ENCODE data around the gene NAPSA.
A peak's percentile ranks its signal among the peaks of the same experiment; 100 is the strongest.

Gene NAPSA

DNA sequence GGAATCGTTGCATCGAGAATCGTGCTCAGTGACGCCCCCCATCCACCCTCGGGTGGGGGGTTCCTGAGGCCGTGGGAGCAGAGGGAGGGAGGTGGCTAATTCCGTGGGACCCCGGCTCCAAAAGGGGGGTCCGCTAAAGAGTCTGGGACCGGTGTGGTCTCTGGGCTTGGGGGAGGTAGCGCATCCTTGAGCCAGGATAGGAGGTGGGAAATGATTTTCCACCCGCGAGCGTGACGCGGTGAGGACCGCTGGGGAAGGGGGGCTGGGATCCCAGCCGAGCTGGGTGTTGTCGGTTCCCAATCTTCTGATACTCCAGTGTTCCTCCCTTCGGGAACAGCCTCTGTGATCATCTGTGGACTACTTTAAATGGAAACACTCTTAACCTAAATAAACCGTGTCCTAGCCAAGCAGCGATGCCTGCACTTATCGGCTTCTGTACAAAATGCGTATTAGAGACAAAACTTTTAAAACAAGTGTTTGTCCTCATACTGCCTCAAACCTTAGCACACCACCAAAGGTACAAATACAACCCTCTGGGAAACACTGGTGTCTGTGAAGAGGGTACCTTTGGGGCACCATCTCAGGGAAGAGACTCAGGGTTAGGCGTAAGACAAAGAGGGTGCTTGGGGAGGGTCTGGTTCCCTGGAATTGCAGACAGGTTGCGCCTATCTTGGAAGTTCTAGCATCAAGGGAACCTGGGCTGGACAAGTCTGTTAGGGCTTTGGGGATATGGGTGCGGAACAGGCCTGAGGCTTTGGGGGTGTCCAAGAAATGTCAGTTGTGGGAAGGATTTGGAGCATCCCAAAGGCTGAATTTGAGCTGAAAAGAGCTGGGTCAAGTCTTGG lies 52.2 kb downstream of the NAPSA start:
- Histone ChIP-seq H3K4me1 (ENCODE audit: insufficient read depth, low read length) (no peaks in the 10 kb centered on the region), H3K27ac (ENCODE audit: low read depth, low read length) (peak overlapping the region; percentile 73; the same call in 1 of the 2 replicates), H3K4me3 (ENCODE audit: low read length) (peak overlapping the region; percentile 59), H3K36me3 (ENCODE audit: insufficient read depth, low read length) (no peaks in the 10 kb centered on the region), H3K9ac (ENCODE audit: low read depth, low read length) (0 out of 2 replicates have a peak overlapping the region, but pooled peaks have one; percentile 8), H3K27me3 (ENCODE audit: insufficient read depth, low read length) (peaks cover 3% of the 10 kb centered on the region; the same call in 1 of the 2 replicates), H3K9me3 (ENCODE audit: insufficient read depth, low read depth, low read length) (peaks cover 9% of the 10 kb centered on the region)
- WGBS: 55% methylated on average over 27 of the region's 27 CpGs

DNA sequence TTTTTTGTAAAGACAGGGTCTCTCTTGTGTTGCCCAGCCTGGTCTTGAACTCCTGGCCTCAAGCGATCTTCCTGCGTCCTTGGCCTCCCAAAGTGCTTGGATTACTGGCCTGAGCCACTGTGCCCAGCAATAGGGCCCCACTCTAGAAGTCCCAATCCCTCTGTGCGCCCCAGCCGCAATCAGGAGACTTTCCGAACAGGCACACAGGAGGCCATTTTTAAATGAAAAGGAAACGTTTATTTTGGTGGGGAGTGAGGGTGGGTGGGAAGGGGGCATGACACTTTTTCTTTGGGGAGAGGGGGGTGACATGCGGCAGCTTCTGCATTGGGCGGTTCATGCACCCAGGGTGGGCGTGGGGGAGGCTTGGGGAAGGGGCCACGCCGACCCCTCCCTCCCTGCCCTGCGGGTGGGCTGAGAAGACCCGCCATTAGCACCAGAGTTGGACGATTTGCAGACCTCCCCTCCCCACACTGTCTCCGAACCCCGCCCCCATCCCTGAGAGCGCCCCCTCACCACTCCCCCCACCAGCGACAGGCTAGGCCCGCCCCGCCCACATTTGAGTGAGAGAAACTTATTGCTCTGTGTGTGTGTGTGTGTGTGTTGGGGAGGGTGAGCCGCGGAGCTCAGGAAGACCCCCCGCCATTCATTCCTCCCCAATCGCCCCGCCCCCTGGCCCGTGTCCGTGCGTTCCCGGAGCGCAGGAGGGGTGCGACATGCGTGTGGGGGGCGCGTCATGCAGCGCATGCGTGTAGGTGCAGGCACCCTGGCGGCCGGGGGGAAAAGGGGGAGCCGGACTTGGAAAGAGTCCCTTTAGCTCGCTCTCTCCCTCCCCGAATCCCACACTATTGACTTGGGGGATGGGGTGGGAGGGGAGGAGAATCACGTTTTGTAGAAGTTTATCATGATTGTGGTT lies 53.5 kb downstream of the NAPSA start:
- Histone ChIP-seq H3K4me3 (ENCODE audit: low read length) (peak overlapping the region; percentile 59), H3K4me1 (ENCODE audit: insufficient read depth, low read length) (no peaks in the 10 kb centered on the region), H3K36me3 (ENCODE audit: insufficient read depth, low read length) (no peaks in the 10 kb centered on the region), H3K9ac (ENCODE audit: low read depth, low read length) (0 out of 2 replicates have a peak overlapping the region, but pooled peaks have one; percentile 44), H3K9me3 (ENCODE audit: insufficient read depth, low read depth, low read length) (peaks cover 21% of the 10 kb centered on the region), H3K27me3 (ENCODE audit: insufficient read depth, low read length) (peaks cover 3% of the 10 kb centered on the region; the same call in 1 of the 2 replicates), H3K27ac (ENCODE audit: low read depth, low read length) (peak overlapping the region; percentile 49; the same call in 1 of the 2 replicates)
- 59% methylated on average over 32 of the region's 42 CpGs for WGBS

DNA sequence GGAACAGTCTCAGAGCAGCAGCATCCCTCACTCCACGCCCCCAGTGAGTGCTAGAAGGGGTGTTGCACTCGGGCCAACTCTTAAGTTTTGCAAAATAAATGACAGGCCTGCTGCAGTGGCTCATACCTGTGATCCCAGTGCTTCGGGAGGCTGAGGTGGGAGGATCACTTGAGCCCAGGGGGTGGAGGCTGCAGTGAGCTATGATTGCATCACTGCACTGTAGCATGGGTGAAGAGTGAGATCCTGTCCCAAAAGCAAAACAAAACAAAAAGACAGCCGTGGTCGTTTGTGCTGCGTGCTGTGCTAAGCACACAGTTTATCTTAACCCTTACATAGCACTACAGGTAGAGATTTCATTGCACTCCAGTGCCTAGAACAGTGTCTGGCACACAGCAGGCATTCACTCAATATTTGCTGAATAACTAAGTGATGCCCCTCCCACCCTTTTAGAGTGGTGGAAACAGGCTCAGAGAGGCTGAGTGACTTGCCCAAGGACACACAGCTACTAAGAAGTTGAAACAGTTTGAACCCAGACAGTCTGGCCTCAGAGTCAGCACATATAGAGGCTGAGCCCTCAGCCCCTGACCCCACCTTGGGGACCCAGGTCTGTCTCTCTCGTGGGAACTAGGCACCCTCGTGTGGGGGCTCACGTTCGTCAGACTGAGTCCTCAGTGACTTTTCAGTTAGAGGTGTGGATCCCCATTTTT lies 54.5 kb downstream of the NAPSA start:
- no peak overlapping the region for H3K27ac ChIP-seq (ENCODE audit: low read depth, low read length)
- H3K27me3 ChIP-seq (ENCODE audit: insufficient read depth, low read length): peaks cover 3% of the 10 kb centered on the region; the same call in 1 of the 2 replicates
- H3K4me3 ChIP-seq (ENCODE audit: low read length): no peak overlapping the region
- H3K4me1 ChIP-seq (ENCODE audit: insufficient read depth, low read length): no peaks in the 10 kb centered on the region
- no peak overlapping the region for H3K9ac ChIP-seq (ENCODE audit: low read depth, low read length)
- no peaks in the 10 kb centered on the region for H3K36me3 ChIP-seq (ENCODE audit: insufficient read depth, low read length)
- WGBS: 82% methylated on average over 10 of the region's 10 CpGs
- H3K9me3 ChIP-seq (ENCODE audit: insufficient read depth, low read depth, low read length): peaks cover 26% of the 10 kb centered on the region

DNA sequence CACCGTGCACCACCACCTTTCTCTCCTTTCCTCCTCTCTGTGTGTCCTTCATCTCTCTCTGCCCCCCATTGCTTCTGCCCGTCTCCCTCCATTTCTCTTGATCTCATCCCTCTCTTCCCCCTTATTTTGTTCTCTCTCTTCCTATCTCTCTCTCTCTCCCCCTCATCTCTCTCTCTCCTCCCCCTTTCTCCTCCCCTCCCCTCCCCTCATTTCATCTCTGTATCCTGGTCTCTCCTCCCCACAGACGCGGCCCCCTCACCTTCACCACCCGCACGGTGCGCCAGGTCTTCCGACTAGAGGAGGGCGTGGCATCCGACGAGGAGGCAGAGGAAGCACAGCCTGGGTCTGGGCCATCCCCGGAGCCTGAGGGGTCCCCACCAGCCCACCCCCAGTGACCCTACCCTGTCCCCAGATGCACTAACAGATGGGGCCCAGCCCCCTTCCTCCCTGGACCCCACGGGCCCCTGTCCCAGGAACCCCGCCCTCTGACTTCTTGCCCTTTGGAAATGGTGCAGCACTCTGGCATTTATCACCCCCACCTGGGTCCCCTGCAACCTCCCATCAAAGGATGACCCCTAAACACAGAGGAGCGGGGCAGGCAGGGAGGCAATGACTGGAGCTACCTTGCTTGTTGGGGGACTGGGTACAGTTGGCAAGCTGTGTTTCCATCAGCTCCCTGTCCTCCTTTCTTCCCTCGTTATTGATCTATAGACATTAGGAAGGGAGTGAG lies 55.9 kb downstream of the NAPSA start:
- Histone ChIP-seq H3K4me1 (ENCODE audit: insufficient read depth, low read length) (no peaks in the 10 kb centered on the region), H3K27me3 (ENCODE audit: insufficient read depth, low read length) (peaks cover 3% of the 10 kb centered on the region; the same call in 1 of the 2 replicates), H3K4me3 (ENCODE audit: low read length) (no peak overlapping the region), H3K36me3 (ENCODE audit: insufficient read depth, low read length) (no peaks in the 10 kb centered on the region), H3K9me3 (ENCODE audit: insufficient read depth, low read depth, low read length) (peaks cover 33% of the 10 kb centered on the region), H3K9ac (ENCODE audit: low read depth, low read length) (no peak overlapping the region), H3K27ac (ENCODE audit: low read depth, low read length) (no peak overlapping the region)
- WGBS: 75% methylated on average over 16 of the region's 16 CpGs

DNA sequence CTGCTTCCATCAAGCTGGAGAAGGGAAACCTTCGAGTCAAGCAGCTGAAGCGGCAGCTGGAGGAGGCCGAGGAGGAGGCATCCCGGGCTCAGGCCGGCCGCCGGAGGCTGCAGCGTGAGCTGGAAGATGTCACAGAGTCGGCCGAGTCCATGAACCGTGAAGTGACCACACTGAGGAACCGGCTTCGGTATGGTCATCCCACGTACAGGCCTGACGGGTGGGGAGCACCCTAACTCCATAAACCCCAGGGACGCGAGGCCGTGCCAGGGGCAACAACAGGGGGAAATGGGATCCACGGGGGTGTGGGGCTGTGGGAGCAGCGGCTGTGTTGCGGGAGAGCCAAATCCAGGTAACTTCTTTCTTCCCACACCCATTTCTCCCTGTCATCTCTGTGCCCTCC lies 56.4 kb downstream of the NAPSA start:
- WGBS: 85% methylated on average over 21 of the region's 21 CpGs
- Histone ChIP-seq H3K36me3 (ENCODE audit: insufficient read depth, low read length) (no peaks in the 10 kb centered on the region), H3K4me3 (ENCODE audit: low read length) (no peak overlapping the region), H3K9ac (ENCODE audit: low read depth, low read length) (no peak overlapping the region), H3K27me3 (ENCODE audit: insufficient read depth, low read length) (peaks cover 3% of the 10 kb centered on the region; the same call in 1 of the 2 replicates), H3K9me3 (ENCODE audit: insufficient read depth, low read depth, low read length) (peaks cover 35% of the 10 kb centered on the region), H3K27ac (ENCODE audit: low read depth, low read length) (no peak overlapping the region), H3K4me1 (ENCODE audit: insufficient read depth, low read length) (no peaks in the 10 kb centered on the region)
